Gastrocnemius medialis (tissue), 4 donors: ENCODE measurements around the gene IL1B. TPM values are rescaled to one million over a fixed set of nuclear protein-coding genes. Genes with fewer than 3 reads are reported as not detected.
A peak's percentile ranks its signal among the peaks of the same experiment; 100 is the strongest.

Experiments
- ATAC-seq, 2 donors: fragments of 150-250 bp; one replicate each; pipeline ENCODE4 v1.9.1; 2016
- DNase-seq, 2 donors: peaks; one replicate each; pipeline ENCODE4 v3.0.0-alpha.2; 2019
- H3K27ac ChIP-seq, 4 donors: fragments of 200-600 bp; sonication (generic); 1 replicate in 1 of 4; 2 replicates in 3 of 4; pipeline ENCODE4 v1.5.1; 2016 to 2018; ENCODE audit warnings: mild to moderate bottlenecking in 2 of 4, moderate library complexity in 1 of 4
- H3K27me3 ChIP-seq, 3 donors: fragments of 200-600 bp; sonication (generic) in 2 of 3; 1 replicate in 1 of 3; 2 replicates in 2 of 3; pipeline versions ENCODE4 v1.5.1 to v1.6.0; 2016 to 2019; ENCODE audit warnings: mild to moderate bottlenecking in 1 of 3, moderate library complexity in 1 of 3
- H3K36me3 ChIP-seq, 2 donors: fragments of 200-600 bp; sonication (generic) in 1 of 2; one replicate each; pipeline ENCODE4 v1.5.1; 2017 to 2018
- H3K4me1 ChIP-seq, 2 donors: fragments of 200-600 bp; sonication (generic) in 1 of 2; one replicate each; pipeline ENCODE4 v1.5.1; 2016 to 2017; ENCODE audit warnings: mild to moderate bottlenecking in 2 of 2
- H3K4me3 ChIP-seq, 4 donors: fragments of 200-600 bp; sonication (generic) in 3 of 4; 1 replicate in 1 of 4; 2 replicates in 3 of 4; pipeline ENCODE4 v1.5.1; 2016 to 2019; ENCODE audit warnings: mild to moderate bottlenecking in 2 of 4
- H3K9me3 ChIP-seq, 3 donors: fragments of 200-600 bp; sonication (generic) in 2 of 3; 1 replicate in 1 of 3; 2 replicates in 2 of 3; pipeline ENCODE4 v1.5.1; 2016 to 2019
- CTCF ChIP-seq, 5 experiments: fragments of 450-650 bp in 3 of 5; fragments of 200-600 bp in 2 of 5; sonication (generic) in 2 of 5; IDR thresholded peaks in 4 of 5; conservative IDR thresholded peaks in 1 of 5; 1 replicate in 4 of 5; 2 replicates in 1 of 5; pipeline ENCODE4 v1.5.1; 2016 to 2019; ENCODE audit warnings: antibody characterized with exemption in 5 of 5, mild to moderate bottlenecking in 3 of 5, moderate library complexity in 3 of 5
- POLR2A ChIP-seq, 2 donors: fragments of 450-650 bp; IDR thresholded peaks; one replicate each; pipeline ENCODE4 v1.6.1; 2017; ENCODE audit warnings: antibody characterized with exemption in 2 of 2, mild to moderate bottlenecking in 2 of 2, moderate library complexity in 2 of 2
- in situ Hi-C, 4 donors: fragments of 200-750 bp; cut with MboI; loops; one replicate each; pipeline versions ENCODE4 v1.15.0 to v1.8.0; 2017; ENCODE audit warnings: low sequenced_read_pairs in 4 of 4
- intact Hi-C: fragments of 100-400 bp; cut with DNase I; formaldehyde crosslinking; loops from one replicate; pipeline ENCODE4 v1.15.1; 2023; ENCODE audit warnings: low total_unique reads
- total RNA-seq, 4 donors: library from RNA; depleted of rRNA; stranded (reverse); fragments of >200 nt; gene quantifications; one replicate each; pipeline versions ENCODE4 v1.1.0 to v1.2.3, GENCODE V29; 2016

IL1B gene
- total RNA-seq, 4 donors from 2014 or later = not detected

GRCh38 chr2:112794131-112794733, 42.3 kb downstream of the IL1B start:
- no peaks in the 10 kb centered on the region for H3K27me3 ChIP-seq
- no peak overlapping the region for H3K4me3 ChIP-seq
- no peaks in the 10 kb centered on the region for H3K4me1 ChIP-seq
- TF ChIP-seq CTCF (IDR thresholded peaks at IDR 0.05 in 4 of 5, conservative IDR thresholded peaks at IDR 0.05 in 1 of 5) = no peak
- TF ChIP-seq POLR2A (IDR thresholded peaks at IDR 0.05) = no peak
- no peaks in the 10 kb centered on the region for H3K36me3 ChIP-seq
- intact Hi-C loops = no loop called here
- no peak for ATAC-seq
- H3K27ac ChIP-seq = no peak overlapping the region
- no peaks in the 10 kb centered on the region for H3K9me3 ChIP-seq
- in situ Hi-C loops = no loop called here
- DNase-seq = peak in 1 of 2 donors; percentile 18

- no peak for DNase-seq
- Histone ChIP-seq H3K4me3 (no peak overlapping the region), H3K4me1 (no peaks in the 10 kb centered on the region), H3K9me3 (no peaks in the 10 kb centered on the region), H3K27me3 (no peaks in the 10 kb centered on the region), H3K36me3 (no peaks in the 10 kb centered on the region), H3K27ac (no peak overlapping the region)
- in situ Hi-C loops (no loop called here), intact Hi-C loops (no loop called here)
- TF ChIP-seq POLR2A (IDR thresholded peaks at IDR 0.05) = no peak
- no peak for TF ChIP-seq CTCF (IDR thresholded peaks at IDR 0.05 in 4 of 5, conservative IDR thresholded peaks at IDR 0.05 in 1 of 5)
- ATAC-seq = no peak
These were observed 43.1 kb downstream of the IL1B start for GRCh38 chr2:112793449-112793978.

- Histone ChIP-seq H3K27ac (no peak overlapping the region), H3K9me3 (no peaks in the 10 kb centered on the region), H3K36me3 (no peaks in the 10 kb centered on the region), H3K27me3 (no peaks in the 10 kb centered on the region), H3K4me3 (no peak overlapping the region), H3K4me1 (no peaks in the 10 kb centered on the region)
- DNase-seq = no peak
- in situ Hi-C loops = no loop called here
- no peak for TF ChIP-seq CTCF (IDR thresholded peaks at IDR 0.05 in 4 of 5, conservative IDR thresholded peaks at IDR 0.05 in 1 of 5)
- TF ChIP-seq POLR2A (IDR thresholded peaks at IDR 0.05) = no peak
- intact Hi-C loops = no loop called here
- no peak for ATAC-seq
These were observed 44.2 kb downstream of the IL1B start for GRCh38 chr2:112792419-112792818.

GRCh38 chr2:112791693-112792230, 44.8 kb downstream of the IL1B start:
- no peaks in the 10 kb centered on the region for H3K4me1 ChIP-seq
- TF ChIP-seq CTCF (IDR thresholded peaks at IDR 0.05 in 4 of 5, conservative IDR thresholded peaks at IDR 0.05 in 1 of 5) (no peak), POLR2A (IDR thresholded peaks at IDR 0.05) (no peak)
- H3K4me3 ChIP-seq = no peak overlapping the region
- DNase-seq (no peak), ATAC-seq (no peak)
- in situ Hi-C loops (no loop called here), intact Hi-C loops (no loop called here)
- H3K27ac ChIP-seq = no peak overlapping the region
- no peaks in the 10 kb centered on the region for H3K27me3 ChIP-seq
- H3K36me3 ChIP-seq = no peaks in the 10 kb centered on the region
- no peaks in the 10 kb centered on the region for H3K9me3 ChIP-seq
